Measurements from ENCODE around the gene LASP1NB.

Gene LASP1NB

DNA sequence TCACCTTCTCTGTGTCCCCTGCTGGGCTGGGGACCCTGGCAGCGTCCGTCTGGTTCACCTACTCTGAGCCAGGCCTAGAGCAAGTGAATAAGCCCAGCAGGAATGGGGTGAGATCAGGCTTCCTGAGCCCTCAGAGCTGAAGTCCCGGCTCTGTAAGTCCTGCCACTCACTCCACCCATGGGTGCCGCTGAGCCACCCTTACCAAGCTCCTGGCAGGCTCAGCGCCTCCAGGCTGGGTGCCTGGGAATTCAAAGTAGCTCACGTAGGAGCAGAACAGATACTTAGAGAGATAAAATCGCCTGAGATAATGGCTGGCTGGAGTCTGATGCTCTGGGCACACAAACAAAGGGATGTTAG is 9.8 kb upstream of the LASP1NB start:
- TF ChIP-seq FOXP2 (optimal IDR thresholded peaks at IDR 0.05; ENCODE audit: borderline replicate concordance, extremely low read depth, extremely low read length, insufficient read depth) (no peak), TAF1 (IDR thresholded peaks at IDR 0.05; ENCODE audit: borderline replicate concordance, insufficient read depth, low read length) (no peak), SIN3A (IDR thresholded peaks at IDR 0.05; ENCODE audit: borderline replicate concordance, insufficient read depth, low read length) (no peak), POLR2AphosphoS5 (IDR thresholded peaks at IDR 0.05; ENCODE audit: low read depth, low read length) (no peak)
- TF ChIP-seq, protein P1, sequence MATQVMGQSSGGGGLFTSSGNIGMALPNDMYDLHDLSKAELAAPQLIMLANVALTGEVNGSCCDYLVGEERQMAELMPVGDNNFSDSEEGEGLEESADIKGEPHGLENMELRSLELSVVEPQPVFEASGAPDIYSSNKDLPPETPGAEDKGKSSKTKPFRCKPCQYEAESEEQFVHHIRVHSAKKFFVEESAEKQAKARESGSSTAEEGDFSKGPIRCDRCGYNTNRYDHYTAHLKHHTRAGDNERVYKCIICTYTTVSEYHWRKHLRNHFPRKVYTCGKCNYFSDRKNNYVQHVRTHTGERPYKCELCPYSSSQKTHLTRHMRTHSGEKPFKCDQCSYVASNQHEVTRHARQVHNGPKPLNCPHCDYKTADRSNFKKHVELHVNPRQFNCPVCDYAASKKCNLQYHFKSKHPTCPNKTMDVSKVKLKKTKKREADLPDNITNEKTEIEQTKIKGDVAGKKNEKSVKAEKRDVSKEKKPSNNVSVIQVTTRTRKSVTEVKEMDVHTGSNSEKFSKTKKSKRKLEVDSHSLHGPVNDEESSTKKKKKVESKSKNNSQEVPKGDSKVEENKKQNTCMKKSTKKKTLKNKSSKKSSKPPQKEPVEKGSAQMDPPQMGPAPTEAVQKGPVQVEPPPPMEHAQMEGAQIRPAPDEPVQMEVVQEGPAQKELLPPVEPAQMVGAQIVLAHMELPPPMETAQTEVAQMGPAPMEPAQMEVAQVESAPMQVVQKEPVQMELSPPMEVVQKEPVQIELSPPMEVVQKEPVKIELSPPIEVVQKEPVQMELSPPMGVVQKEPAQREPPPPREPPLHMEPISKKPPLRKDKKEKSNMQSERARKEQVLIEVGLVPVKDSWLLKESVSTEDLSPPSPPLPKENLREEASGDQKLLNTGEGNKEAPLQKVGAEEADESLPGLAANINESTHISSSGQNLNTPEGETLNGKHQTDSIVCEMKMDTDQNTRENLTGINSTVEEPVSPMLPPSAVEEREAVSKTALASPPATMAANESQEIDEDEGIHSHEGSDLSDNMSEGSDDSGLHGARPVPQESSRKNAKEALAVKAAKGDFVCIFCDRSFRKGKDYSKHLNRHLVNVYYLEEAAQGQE (IDR thresholded peaks at IDR 0.05; ENCODE audit: insufficient read depth in 1 of 2, low read depth in 2 of 2, low read length in 2 of 2) = no peak

- TF ChIP-seq TAF1 (IDR thresholded peaks at IDR 0.05; ENCODE audit: borderline replicate concordance, insufficient read depth, low read length) (no peak), POLR2AphosphoS5 (IDR thresholded peaks at IDR 0.05; ENCODE audit: low read depth, low read length) (no peak), FOXP2 (optimal IDR thresholded peaks at IDR 0.05; ENCODE audit: borderline replicate concordance, extremely low read depth, extremely low read length, insufficient read depth) (no peak), SIN3A (IDR thresholded peaks at IDR 0.05; ENCODE audit: borderline replicate concordance, insufficient read depth, low read length) (no peak)
- TF ChIP-seq, protein P1 (IDR thresholded peaks at IDR 0.05; ENCODE audit: insufficient read depth in 1 of 2, low read depth in 2 of 2, low read length in 2 of 2) = no peak
Measured at GRCh38 chr17:38916771-38917170, 8.6 kb upstream of the LASP1NB start.

- TF ChIP-seq FOXP2 (optimal IDR thresholded peaks at IDR 0.05; ENCODE audit: borderline replicate concordance, extremely low read depth, extremely low read length, insufficient read depth) (no peak), POLR2AphosphoS5 (IDR thresholded peaks at IDR 0.05; ENCODE audit: low read depth, low read length) (no peak)
Measured at GRCh38 chr17:38917259-38917658, 8.2 kb upstream of the LASP1NB start.

DNA sequence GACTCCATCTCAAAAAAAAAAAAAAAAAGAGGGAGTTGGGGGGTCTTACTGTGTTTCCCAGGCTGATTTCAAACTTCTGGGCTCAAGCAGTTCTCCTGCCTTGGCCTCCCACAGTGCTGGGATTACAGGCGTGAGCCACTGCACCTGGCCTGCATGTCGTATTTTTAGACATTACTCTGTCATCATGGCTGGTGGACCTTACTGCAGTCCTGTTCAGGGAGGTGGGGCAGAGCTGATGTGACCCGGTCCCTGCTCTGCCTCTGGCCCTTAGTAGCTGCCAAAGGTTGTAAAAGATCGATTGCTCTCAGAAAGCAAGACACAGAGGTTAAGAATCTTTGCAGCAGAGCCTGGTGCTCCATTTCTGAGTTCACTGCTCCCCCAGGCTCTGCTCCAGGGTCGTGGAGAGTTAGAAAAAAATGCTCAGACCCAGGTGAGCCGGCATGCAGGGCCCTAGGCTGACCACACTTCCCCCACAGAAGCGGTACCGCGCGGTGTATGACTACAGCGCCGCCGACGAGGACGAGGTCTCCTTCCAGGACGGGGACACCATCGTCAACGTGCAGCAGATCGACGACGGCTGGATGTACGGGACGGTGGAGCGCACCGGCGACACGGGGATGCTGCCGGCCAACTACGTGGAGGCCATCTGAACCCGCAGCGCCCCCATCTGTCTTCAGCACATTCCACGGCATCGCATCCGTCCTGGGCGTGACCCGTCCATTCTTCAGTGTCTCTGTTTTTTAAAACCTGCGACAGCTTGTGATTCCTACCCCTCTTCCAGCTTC is 7.1 kb upstream of the LASP1NB start:
- TF ChIP-seq TAF1 (IDR thresholded peaks at IDR 0.05; ENCODE audit: borderline replicate concordance, insufficient read depth, low read length) (no peak), FOXP2 (optimal IDR thresholded peaks at IDR 0.05; ENCODE audit: borderline replicate concordance, extremely low read depth, extremely low read length, insufficient read depth) (no peak), SIN3A (IDR thresholded peaks at IDR 0.05; ENCODE audit: borderline replicate concordance, insufficient read depth, low read length) (no peak), POLR2AphosphoS5 (IDR thresholded peaks at IDR 0.05; ENCODE audit: low read depth, low read length) (no peak)
- TF ChIP-seq, protein P1 (IDR thresholded peaks at IDR 0.05; ENCODE audit: insufficient read depth in 1 of 2, low read depth in 2 of 2, low read length in 2 of 2) = no peak

DNA sequence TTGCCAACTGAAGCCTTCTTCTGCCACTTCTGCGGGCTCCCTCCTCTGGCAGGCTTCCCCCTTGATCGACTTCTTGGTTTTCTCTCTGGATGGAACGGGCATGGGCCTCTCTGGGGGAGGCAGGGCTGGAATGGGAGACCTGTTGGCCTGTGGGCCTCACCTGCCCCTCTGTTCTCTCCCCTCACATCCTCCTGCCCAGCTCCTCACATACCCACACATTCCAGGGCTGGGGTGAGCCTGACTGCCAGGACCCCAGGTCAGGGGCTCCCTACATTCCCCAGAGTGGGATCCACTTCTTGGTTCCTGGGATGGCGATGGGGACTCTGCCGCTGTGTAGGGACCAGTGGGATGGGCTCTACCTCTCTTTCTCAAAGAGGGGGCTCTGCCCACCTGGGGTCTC is 6.5 kb upstream of the LASP1NB start:
- TF ChIP-seq SIN3A (IDR thresholded peaks at IDR 0.05; ENCODE audit: borderline replicate concordance, insufficient read depth, low read length) = no peak
- TF ChIP-seq FOXP2 (optimal IDR thresholded peaks at IDR 0.05; ENCODE audit: borderline replicate concordance, extremely low read depth, extremely low read length, insufficient read depth) = no peak
- TF ChIP-seq, protein P1 (IDR thresholded peaks at IDR 0.05; ENCODE audit: insufficient read depth in 1 of 2, low read depth in 2 of 2, low read length in 2 of 2) = no peak
- no peak for TF ChIP-seq POLR2AphosphoS5 (IDR thresholded peaks at IDR 0.05; ENCODE audit: low read depth, low read length)
- TF ChIP-seq TAF1 (IDR thresholded peaks at IDR 0.05; ENCODE audit: borderline replicate concordance, insufficient read depth, low read length) = no peak

Measured in PFSK-1 (cell line).